Tibial artery (tissue), 4 donors: ENCODE data around the gene CHPF2.

Experiments used
- DNase-seq, 2 donors: peaks; one replicate each; pipeline ENCODE4 v3.0.0-alpha.2; 2019
- H3K27ac ChIP-seq, 2 donors: fragments of 200-600 bp; sonication (generic) in 1 of 2; 1 replicate in 1 of 2; 2 replicates in 1 of 2; pipeline ENCODE4 v1.5.1; 2018 to 2019; ENCODE audit warnings: mild to moderate bottlenecking in 1 of 2
- H3K27me3 ChIP-seq, 2 donors: fragments of 200-600 bp; sonication (generic) in 1 of 2; one replicate each; pipeline versions ENCODE4 v1.5.1 to v1.6.0; 2016 to 2019
- H3K36me3 ChIP-seq, 3 donors: fragments of 200-600 bp; sonication (generic) in 2 of 3; one replicate each; pipeline ENCODE4 v1.5.1; 2016 to 2019; ENCODE audit warnings: mild to moderate bottlenecking in 2 of 3
- H3K4me1 ChIP-seq, 4 donors: fragments of 200-600 bp; sonication (generic) in 2 of 4; 1 replicate in 3 of 4; 2 replicates in 1 of 4; pipeline ENCODE4 v1.5.1; 2016 to 2019
- H3K4me3 ChIP-seq, 2 donors: fragments of 200-600 bp; sonication (generic) in 1 of 2; 1 replicate in 1 of 2; 2 replicates in 1 of 2; pipeline ENCODE4 v1.5.1; 2018 to 2019; ENCODE audit warnings: mild to moderate bottlenecking in 2 of 2
- H3K9me3 ChIP-seq, 3 donors: fragments of 200-600 bp; sonication (generic) in 1 of 3; one replicate each; pipeline ENCODE4 v1.5.1; 2016 to 2019
- CTCF ChIP-seq, 2 experiments: fragments of 200-600 bp in 1 of 2; fragments of 450-650 bp in 1 of 2; IDR thresholded peaks; one replicate each; pipeline ENCODE4 v1.5.1; 2017 to 2019; ENCODE audit warnings: antibody characterized with exemption in 2 of 2, mild to moderate bottlenecking in 1 of 2, moderate library complexity in 1 of 2
- intact Hi-C: fragments of 100-400 bp; cut with DNase I; formaldehyde crosslinking; loops from one replicate; pipeline ENCODE4 v1.15.0; 2023; ENCODE audit warnings: low total_unique reads

The CHPF2 gene

GRCh38 chr7:151281686-151282085 is 49.4 kb downstream of the CHPF2 start:
- DNase-seq: no peak
- no peak overlapping the region for H3K27ac ChIP-seq
- intact Hi-C loops: no loop called here
- H3K4me3 ChIP-seq: no peak overlapping the region
- H3K27me3 ChIP-seq: peaks cover 0 to 29% of the 10 kb centered on the region in 2 donors
- TF ChIP-seq CTCF (IDR thresholded peaks at IDR 0.05): no peak
- H3K9me3 ChIP-seq: no peaks in the 10 kb centered on the region
- no peaks in the 10 kb centered on the region for H3K36me3 ChIP-seq
- H3K4me1 ChIP-seq: peaks cover 0 to 24% (median 9%) of the 10 kb centered on the region in 4 donors

GRCh38 chr7:151282111-151282510 is 49.8 kb downstream of the CHPF2 start:
- Histone ChIP-seq H3K36me3 (no peaks in the 10 kb centered on the region), H3K4me1 (peaks cover 0 to 23% (median 6%) of the 10 kb centered on the region in 4 donors), H3K9me3 (no peaks in the 10 kb centered on the region), H3K4me3 (no peak overlapping the region), H3K27me3 (peaks cover 0 to 29% of the 10 kb centered on the region in 2 donors), H3K27ac (no peak overlapping the region)
- TF ChIP-seq CTCF (IDR thresholded peaks at IDR 0.05): no peak
- intact Hi-C loops: no loop called here
- DNase-seq: no peak

GRCh38 chr7:151283302-151283701 is 51.0 kb downstream of the CHPF2 start:
- H3K27me3 ChIP-seq: peaks cover 0 to 29% of the 10 kb centered on the region in 2 donors
- H3K4me3 ChIP-seq: no peak overlapping the region
- no peak overlapping the region for H3K27ac ChIP-seq
- H3K36me3 ChIP-seq: no peaks in the 10 kb centered on the region
- intact Hi-C loops: no loop called here
- TF ChIP-seq CTCF (IDR thresholded peaks at IDR 0.05): no peak
- H3K4me1 ChIP-seq: peaks cover 0 to 16% (median 0%) of the 10 kb centered on the region in 4 donors
- DNase-seq: no peak
- H3K9me3 ChIP-seq: no peaks in the 10 kb centered on the region

- no peak overlapping the region for H3K4me3 ChIP-seq
- DNase-seq: no peak
Measured at GRCh38 chr7:151286148-151286547, 53.9 kb downstream of the CHPF2 start.

More at GRCh38 chr7:151286148-151286547, 53.9 kb downstream of the CHPF2 start:
- H3K27ac ChIP-seq: no peak overlapping the region
- H3K4me1 ChIP-seq: peaks cover 0 to 16% (median 0%) of the 10 kb centered on the region in 4 donors
- no peak for TF ChIP-seq CTCF (IDR thresholded peaks at IDR 0.05)
- no peaks in the 10 kb centered on the region for H3K36me3 ChIP-seq
- peaks cover 0 to 11% of the 10 kb centered on the region in 2 donors for H3K27me3 ChIP-seq
- intact Hi-C loops: no loop called here
- H3K9me3 ChIP-seq: no peaks in the 10 kb centered on the region
